Measurements from ENCODE around the gene HMGN1.
A peak's percentile ranks its signal among the peaks of the same experiment; 100 is the strongest.

The HMGN1 gene

GRCh38 chr21:39326607-39327307, 22.1 kb downstream of the HMGN1 start:
- no peak for DNase-seq

- DNase-seq, result no peak
Observed at GRCh38 chr21:39325458-39325857, 23.4 kb downstream of the HMGN1 start.

- no peak for DNase-seq
Observed at GRCh38 chr21:39321424-39321823, 27.5 kb downstream of the HMGN1 start.

GRCh38 chr21:39319814-39320332, 29.0 kb downstream of the HMGN1 start:
- DNase-seq, result no peak

GRCh38 chr21:39319251-39319756, 29.6 kb downstream of the HMGN1 start:
- DNase-seq, result no peak

- no peak for DNase-seq
Observed at GRCh38 chr21:39318091-39318959, 30.6 kb downstream of the HMGN1 start.

- no peak for DNase-seq
Observed at GRCh38 chr21:39317134-39318090, 31.5 kb downstream of the HMGN1 start.

GRCh38 chr21:39316729-39317128, 32.2 kb downstream of the HMGN1 start:
- DNase-seq, result no peak

- no peak for DNase-seq
Observed at GRCh38 chr21:39315603-39316445, 33.1 kb downstream of the HMGN1 start.

- DNase-seq, result peak; percentile 20
Observed at GRCh38 chr21:39314143-39315027, 34.5 kb downstream of the HMGN1 start.

- DNase-seq, result peak; percentile 38
Observed at GRCh38 chr21:39313571-39314142, 35.2 kb downstream of the HMGN1 start, which contains the start of gene BRWD1. Gene BRWD1 (minus strand): TSS chr21:39313632. CDS start chr21:39313491, 141 bp downstream.

- peak; percentile 8 for DNase-seq
Observed at GRCh38 chr21:39313042-39313570, 35.8 kb downstream of the HMGN1 start.

- peak; percentile 61 for DNase-seq
Observed at GRCh38 chr21:39312112-39313041, 36.5 kb downstream of the HMGN1 start.

GRCh38 chr21:39311164-39311563, 37.7 kb downstream of the HMGN1 start:
- no peak for DNase-seq

GRCh38 chr21:39307466-39307865, 41.4 kb downstream of the HMGN1 start:
- no peak for DNase-seq

- DNase-seq, result no peak
Observed at GRCh38 chr21:39300587-39300986, 48.3 kb downstream of the HMGN1 start.

GRCh38 chr21:39296891-39297290, 52.0 kb downstream of the HMGN1 start:
- no peak for DNase-seq

All from DMS79 treated with DMSO at 0.1 percent for 48 hours (cell line).